OCI-LY7 (cell line): ENCODE results near the gene MRPS25.

Experiments
- EZH2phosphoT487 ChIP-seq: fragments of 200-600 bp; sonication (generic); IDR thresholded peaks from 2 replicates; pipeline ENCODE4 v1.6.1; 2018; ENCODE audit warnings: low read depth, borderline replicate concordance, mild to moderate bottlenecking, mixed run types, antibody characterized with exemption, low read length, moderate library complexity, mixed read lengths
- TF ChIP-seq, protein P1 (sequence below): fragments of 200-600 bp; sonication (generic); conservative IDR thresholded peaks from 2 replicates; pipeline ENCODE4 v1.5.1; 2014; ENCODE audit warnings: mild to moderate bottlenecking, antibody characterized with exemption, low read length, moderate library complexity, mixed read lengths

DNA sequence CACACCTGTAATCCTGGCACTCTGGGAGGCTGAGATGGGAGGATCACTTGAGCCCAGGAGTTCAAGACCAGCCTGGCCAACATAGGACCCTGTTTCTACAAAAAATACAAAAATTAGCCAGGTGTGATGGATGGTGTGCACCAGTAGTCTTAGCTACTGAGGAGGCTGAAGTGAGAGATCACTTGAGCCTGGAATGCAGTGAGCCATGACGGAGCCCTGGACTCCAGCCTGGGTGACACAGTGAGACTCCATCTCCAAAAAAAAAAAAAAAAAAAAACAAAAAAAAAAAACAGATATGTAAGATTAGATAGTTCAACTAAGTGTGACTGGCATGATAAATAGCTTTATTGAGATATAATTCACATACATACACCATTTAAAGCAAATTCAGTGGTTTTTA is 24.1 kb upstream of the MRPS25 start:
- TF ChIP-seq, protein P1, sequence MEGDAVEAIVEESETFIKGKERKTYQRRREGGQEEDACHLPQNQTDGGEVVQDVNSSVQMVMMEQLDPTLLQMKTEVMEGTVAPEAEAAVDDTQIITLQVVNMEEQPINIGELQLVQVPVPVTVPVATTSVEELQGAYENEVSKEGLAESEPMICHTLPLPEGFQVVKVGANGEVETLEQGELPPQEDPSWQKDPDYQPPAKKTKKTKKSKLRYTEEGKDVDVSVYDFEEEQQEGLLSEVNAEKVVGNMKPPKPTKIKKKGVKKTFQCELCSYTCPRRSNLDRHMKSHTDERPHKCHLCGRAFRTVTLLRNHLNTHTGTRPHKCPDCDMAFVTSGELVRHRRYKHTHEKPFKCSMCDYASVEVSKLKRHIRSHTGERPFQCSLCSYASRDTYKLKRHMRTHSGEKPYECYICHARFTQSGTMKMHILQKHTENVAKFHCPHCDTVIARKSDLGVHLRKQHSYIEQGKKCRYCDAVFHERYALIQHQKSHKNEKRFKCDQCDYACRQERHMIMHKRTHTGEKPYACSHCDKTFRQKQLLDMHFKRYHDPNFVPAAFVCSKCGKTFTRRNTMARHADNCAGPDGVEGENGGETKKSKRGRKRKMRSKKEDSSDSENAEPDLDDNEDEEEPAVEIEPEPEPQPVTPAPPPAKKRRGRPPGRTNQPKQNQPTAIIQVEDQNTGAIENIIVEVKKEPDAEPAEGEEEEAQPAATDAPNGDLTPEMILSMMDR, result no peak
- TF ChIP-seq EZH2phosphoT487, result no peak
